Neuronal stem cell (in vitro differentiated cells): Measurements from ENCODE around the gene SDC4.

Source experiments
- DNase-seq: peaks from one replicate; pipeline ENCODE4 v3.0.0-alpha.2; 2013; ENCODE audit warnings: low spot score
- H2AFZ ChIP-seq: one replicate; pipeline ENCODE4 v1.6.1; 2013; ENCODE audit warnings: mild to moderate bottlenecking, low read length, inconsistent platforms
- H2AK5ac ChIP-seq: 2 replicates; pipeline ENCODE4 v1.6.1; 2013; ENCODE audit warnings: low read depth, mild to moderate bottlenecking, inconsistent platforms, low read length, moderate library complexity, mixed read lengths
- H2BK120ac ChIP-seq: 2 replicates; pipeline ENCODE4 v1.6.1; 2013; ENCODE audit warnings: low read depth, mild to moderate bottlenecking, inconsistent platforms, low read length, moderate library complexity, mixed read lengths
- H2BK12ac ChIP-seq: one replicate; pipeline ENCODE4 v1.6.1; 2013; ENCODE audit warnings: low read length, inconsistent platforms
- H2BK15ac ChIP-seq: 2 replicates; pipeline ENCODE4 v1.6.1; 2013; ENCODE audit warnings: mild to moderate bottlenecking, low read length, inconsistent platforms, mixed read lengths
- H2BK5ac ChIP-seq: one replicate; pipeline ENCODE4 v1.6.1; 2013; ENCODE audit warnings: inconsistent platforms, mild to moderate bottlenecking, low read length, moderate library complexity
- H3K14ac ChIP-seq: one replicate; pipeline ENCODE4 v1.6.1; 2013; ENCODE audit warnings: low read length, inconsistent platforms
- H3K18ac ChIP-seq: 2 replicates; pipeline ENCODE4 v1.6.1; 2013; ENCODE audit warnings: low read length, inconsistent platforms
- H3K23ac ChIP-seq: 2 replicates; pipeline ENCODE4 v1.6.1; 2013; ENCODE audit warnings: low read depth, mild to moderate bottlenecking, mixed read lengths, low read length, inconsistent platforms; ENCODE audit not compliant: poor library complexity
- H3K27ac ChIP-seq: replicated peaks from 3 replicates; pipeline ENCODE4 v1.5.1; 2013; ENCODE audit warnings: low read length, inconsistent platforms
- H3K27me3 ChIP-seq, 3 experiments: 2 replicates each; pipeline ENCODE4 v1.6.1; 2013; ENCODE audit warnings: low read length in 3 of 3, mild to moderate bottlenecking in 2 of 3, inconsistent platforms in 1 of 3, low read depth in 1 of 3, mixed read lengths in 1 of 3, moderate library complexity in 1 of 3; ENCODE audit not compliant: control insufficient read depth in 3 of 3, insufficient read depth in 3 of 3
- H3K36me3 ChIP-seq, 2 donors: replicated peaks in 1 of 2; 2 replicates each; pipeline ENCODE4 v1.6.1; 2013; ENCODE audit warnings: low read length in 2 of 2; ENCODE audit not compliant: control insufficient read depth in 2 of 2, insufficient read depth in 2 of 2
- H3K4ac ChIP-seq: 2 replicates; pipeline ENCODE4 v1.6.1; 2013; ENCODE audit warnings: inconsistent platforms, mild to moderate bottlenecking, low read length, moderate library complexity
- H3K4me1 ChIP-seq, 2 donors: 1 replicate in 1 of 2; 2 replicates in 1 of 2; pipeline ENCODE4 v1.6.1; 2013; ENCODE audit warnings: low read length in 2 of 2, low read depth in 1 of 2; ENCODE audit not compliant: control insufficient read depth in 2 of 2, insufficient read depth in 1 of 2
- H3K4me2 ChIP-seq: one replicate; pipeline ENCODE4 v1.6.1; 2013; ENCODE audit warnings: mild to moderate bottlenecking, low read length, inconsistent platforms; ENCODE audit not compliant: insufficient read depth, poor library complexity, severe bottlenecking
- H3K4me3 ChIP-seq, 2 donors: 2 replicates each; pipeline ENCODE4 v1.5.1; 2013; ENCODE audit warnings: low read length in 2 of 2, mild to moderate bottlenecking in 2 of 2, inconsistent platforms in 1 of 2, moderate library complexity in 1 of 2
- H3K79me1 ChIP-seq: one replicate; pipeline ENCODE4 v1.6.1; 2013; ENCODE audit warnings: low read depth, mild to moderate bottlenecking, inconsistent platforms, low read length, moderate library complexity
- H3K9ac ChIP-seq: one replicate; pipeline ENCODE4 v1.6.1; 2013; ENCODE audit warnings: mild to moderate bottlenecking, low read depth, low read length, inconsistent platforms; ENCODE audit not compliant: poor library complexity
- H3K9me3 ChIP-seq, 2 donors: replicated peaks in 1 of 2; 2 replicates each; pipeline versions ENCODE3 to v1.6.1; 2013; ENCODE audit warnings: low read length in 2 of 2, mild to moderate bottlenecking in 2 of 2, inconsistent platforms in 1 of 2, low read depth in 1 of 2, mixed read lengths in 1 of 2, moderate library complexity in 1 of 2; ENCODE audit not compliant: control insufficient read depth in 2 of 2, insufficient read depth in 1 of 2
- H4K8ac ChIP-seq: one replicate; pipeline ENCODE4 v1.6.1; 2013; ENCODE audit warnings: low read depth, mild to moderate bottlenecking, inconsistent platforms, low read length, moderate library complexity
- H4K91ac ChIP-seq: one replicate; pipeline ENCODE4 v1.6.1; 2013; ENCODE audit warnings: low read length, low read depth, mild to moderate bottlenecking, inconsistent platforms; ENCODE audit not compliant: poor library complexity
- WGBS, 2 donors: extraction: QIAGEN DNeasy Blood & Tissue Kit; methylation state at CpG; one replicate each; pipeline ENCODE4 v1.1.7; 2013; ENCODE audit warnings: missing lambda C conversion rate in 2 of 2, mixed read lengths in 1 of 2; ENCODE audit not compliant: insufficient read length in 2 of 2, insufficient replicate concordance in 1 of 2; ENCODE audit errors: extremely low coverage in 2 of 2; 5-methylcytosine and 5-hydroxymethylcytosine counted together

SDC4 gene

GRCh38 chr20:45342855-45343531 lies 5.2 kb downstream of the SDC4 start:
- Histone ChIP-seq H3K4me3 (no peak overlapping the region), H2BK120ac (no peak overlapping the region), H3K23ac (no peak overlapping the region), H3K27me3 (peaks cover 0 to 25% (median 0%) of the 10 kb centered on the region in 3 experiments), H2BK5ac (no peak overlapping the region), H2BK15ac (no peak overlapping the region), H3K9me3 (no peaks in the 10 kb centered on the region), H3K14ac (no peak overlapping the region), H2AFZ (peak overlapping the region; percentile 80), H4K8ac (no peak overlapping the region), H3K4me2 (no peak overlapping the region), H3K4me1 (peaks cover 49 to 50% of the 10 kb centered on the region in 2 donors), H4K91ac (no peak overlapping the region), H3K27ac (no peak overlapping the region), H3K18ac (no peak overlapping the region), H3K4ac (no peak overlapping the region), H3K9ac (no peak overlapping the region), H3K36me3 (no peaks in the 10 kb centered on the region), H3K79me1 (no peaks in the 10 kb centered on the region), H2AK5ac (no peak overlapping the region), H2BK12ac (no peak overlapping the region)
- no CpG with 5 or more reads among the region's 6 CpGs for WGBS, 2 donors
- no peak for DNase-seq

- H3K18ac ChIP-seq: peak overlapping the region; percentile 61
- no peak overlapping the region for H3K14ac ChIP-seq
- H2BK5ac ChIP-seq: no peak overlapping the region
- H3K4me1 ChIP-seq: peaks cover 49 to 52% of the 10 kb centered on the region in 2 donors
- no peak overlapping the region for H3K4ac ChIP-seq
- peak overlapping the region in 1 of 2 donors; percentile 3 for H3K4me3 ChIP-seq
- H4K91ac ChIP-seq: no peak overlapping the region
- H3K27me3 ChIP-seq: peaks cover 0 to 18% (median 0%) of the 10 kb centered on the region in 3 experiments
- H2BK12ac ChIP-seq: no peak overlapping the region
- no peaks in the 10 kb centered on the region for H3K36me3 ChIP-seq
- H2BK15ac ChIP-seq: no peak overlapping the region
- WGBS, 2 donors: no CpG with 5 or more reads among the region's 16 CpGs
- no peak overlapping the region for H2BK120ac ChIP-seq
- H2AFZ ChIP-seq: peak overlapping the region; percentile 80
- H2AK5ac ChIP-seq: no peak overlapping the region
- H3K4me2 ChIP-seq: peak overlapping the region; percentile 27
- H3K23ac ChIP-seq: no peak overlapping the region
- no peak overlapping the region for H3K9ac ChIP-seq
- DNase-seq: no peak
- no peaks in the 10 kb centered on the region for H3K9me3 ChIP-seq
- H3K27ac ChIP-seq: peak overlapping the region; percentile 10
- no peak overlapping the region for H4K8ac ChIP-seq
- H3K79me1 ChIP-seq: no peaks in the 10 kb centered on the region
Observed at GRCh38 chr20:45341939-45342854, 6.0 kb downstream of the SDC4 start.

GRCh38 chr20:45341579-45341938 lies 6.7 kb downstream of the SDC4 start:
- Histone ChIP-seq H3K79me1 (no peaks in the 10 kb centered on the region), H3K36me3 (no peaks in the 10 kb centered on the region), H2BK5ac (no peak overlapping the region), H3K9ac (no peak overlapping the region), H3K23ac (no peak overlapping the region), H2BK120ac (no peak overlapping the region), H3K4ac (no peak overlapping the region), H3K4me3 (peak overlapping the region in 1 of 2 donors; percentile 33), H3K27ac (no peak overlapping the region), H4K8ac (no peak overlapping the region), H2BK15ac (no peak overlapping the region), H2AK5ac (no peak overlapping the region), H3K14ac (no peak overlapping the region), H3K9me3 (no peaks in the 10 kb centered on the region), H3K18ac (peak overlapping the region; percentile 20), H2AFZ (peak overlapping the region; percentile 80), H2BK12ac (no peak overlapping the region), H3K4me2 (peak overlapping the region; percentile 27), H4K91ac (no peak overlapping the region), H3K4me1 (peaks cover 46 to 49% of the 10 kb centered on the region in 2 donors), H3K27me3 (peaks cover 0 to 12% (median 0%) of the 10 kb centered on the region in 3 experiments)
- no CpG with 5 or more reads among the region's 3 CpGs for WGBS, 2 donors
- DNase-seq: no peak

GRCh38 chr20:45340951-45341350 lies 7.3 kb downstream of the SDC4 start:
- no peak overlapping the region for H3K14ac ChIP-seq
- H3K27me3 ChIP-seq: peaks cover 0 to 6% (median 0%) of the 10 kb centered on the region in 3 experiments
- no peaks in the 10 kb centered on the region for H3K9me3 ChIP-seq
- H2BK12ac ChIP-seq: no peak overlapping the region
- DNase-seq: no peak
- no peak overlapping the region for H3K4ac ChIP-seq
- H3K27ac ChIP-seq: peak overlapping the region; percentile 33
- no peak overlapping the region for H2BK15ac ChIP-seq
- H3K79me1 ChIP-seq: no peaks in the 10 kb centered on the region
- no peak overlapping the region for H4K8ac ChIP-seq
- no peak overlapping the region for H3K9ac ChIP-seq
- H3K4me1 ChIP-seq: peaks cover 41 to 43% of the 10 kb centered on the region in 2 donors
- peak overlapping the region; percentile 66 for H3K4me2 ChIP-seq
- peak overlapping the region; percentile 20 for H2AK5ac ChIP-seq
- H4K91ac ChIP-seq: no peak overlapping the region
- no peak overlapping the region for H3K4me3 ChIP-seq
- no peak overlapping the region for H2BK120ac ChIP-seq
- no CpG with 5 or more reads among the region's 1 CpG for WGBS, 2 donors
- peak overlapping the region; percentile 40 for H3K18ac ChIP-seq
- H3K23ac ChIP-seq: no peak overlapping the region
- peak overlapping the region; percentile 10 for H2AFZ ChIP-seq
- no peaks in the 10 kb centered on the region for H3K36me3 ChIP-seq
- H2BK5ac ChIP-seq: no peak overlapping the region
